NCI-H82 treated with DMSO at 0.1 percent for 48 hours (cell line): ENCODE measurements around the gene TPPP.
A peak's percentile ranks its signal among the peaks of the same experiment; 100 is the strongest.
"Not testable (repeated sequence)": the region's sequence is repeated elsewhere in the genome, so short reads cannot be mapped to it uniquely, and the experiment has no call there.

Experiments used
- DNase-seq: peaks from one replicate; lab custom pipeline; 2025; ENCODE audit not compliant: unreplicated experiment; lab: John Stamatoyannopoulos, UW

TPPP gene

GRCh38 chr5:679166-679895, 13.8 kb downstream of the TPPP start:
- DNase-seq, result not testable (repeated sequence)

GRCh38 chr5:678521-678920, 14.6 kb downstream of the TPPP start:
- DNase-seq, result not testable (repeated sequence)

GRCh38 chr5:677131-678101, 15.7 kb downstream of the TPPP start:
- no peak for DNase-seq

DNA sequence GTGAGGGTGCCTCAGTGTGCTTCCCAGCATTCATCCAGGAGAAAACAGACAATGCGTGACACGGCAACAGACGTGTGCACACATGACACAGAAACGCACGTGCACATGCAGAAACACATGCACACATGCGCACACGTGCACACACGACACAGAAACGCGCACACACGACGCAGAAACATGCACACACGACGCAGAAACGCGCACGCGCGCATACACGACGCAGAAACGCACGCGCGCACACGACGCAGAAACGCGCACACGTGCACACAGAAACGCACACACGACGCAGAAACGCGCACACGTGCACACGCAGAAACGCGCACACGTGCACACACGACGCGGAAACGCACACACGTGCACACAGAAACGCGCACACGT, 16.5 kb downstream of the TPPP start:
- no peak for DNase-seq

DNA sequence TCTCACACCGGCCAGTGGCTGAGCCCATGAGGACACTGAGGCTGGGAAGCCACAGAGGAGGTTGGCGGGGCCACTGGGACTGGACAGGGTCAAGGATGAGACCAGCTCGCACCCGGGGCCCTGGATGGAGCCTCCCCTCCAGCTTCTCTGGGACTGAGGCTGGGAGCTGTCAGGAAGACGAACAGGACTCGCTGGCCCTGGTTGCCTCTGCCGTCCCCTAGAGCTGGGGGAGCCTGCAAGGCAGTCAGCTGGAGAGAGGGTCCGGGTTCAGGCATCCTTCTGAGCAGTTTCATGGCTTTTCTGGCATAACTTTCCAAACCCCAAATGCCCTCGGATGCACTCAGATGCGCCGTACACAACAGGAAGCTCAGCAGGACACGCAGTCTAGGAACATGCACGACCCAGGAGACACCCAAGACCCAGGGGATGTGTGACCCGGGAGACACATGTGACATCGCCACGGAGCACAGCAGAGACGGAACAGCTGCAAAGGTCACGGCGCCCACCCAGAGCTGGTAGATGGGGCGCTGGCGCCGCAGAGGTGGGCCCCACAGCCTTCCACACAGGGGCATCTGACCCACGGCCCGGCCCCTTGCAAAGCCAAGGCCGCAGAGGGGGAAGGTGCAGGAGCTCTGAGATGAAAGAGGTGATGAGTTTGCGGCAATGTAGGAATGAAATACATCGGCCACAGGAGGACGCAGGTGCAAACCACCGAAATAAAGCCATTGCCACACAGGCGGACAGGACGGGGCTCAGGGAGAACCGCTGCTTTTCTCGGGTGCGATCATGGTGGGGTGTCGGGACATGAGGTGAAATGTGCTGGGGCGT, 17.1 kb downstream of the TPPP start:
- no peak for DNase-seq

GRCh38 chr5:675111-675870, 17.9 kb downstream of the TPPP start:
- no peak for DNase-seq

GRCh38 chr5:674630-675011, 18.5 kb downstream of the TPPP start:
- DNase-seq, result no peak

DNA sequence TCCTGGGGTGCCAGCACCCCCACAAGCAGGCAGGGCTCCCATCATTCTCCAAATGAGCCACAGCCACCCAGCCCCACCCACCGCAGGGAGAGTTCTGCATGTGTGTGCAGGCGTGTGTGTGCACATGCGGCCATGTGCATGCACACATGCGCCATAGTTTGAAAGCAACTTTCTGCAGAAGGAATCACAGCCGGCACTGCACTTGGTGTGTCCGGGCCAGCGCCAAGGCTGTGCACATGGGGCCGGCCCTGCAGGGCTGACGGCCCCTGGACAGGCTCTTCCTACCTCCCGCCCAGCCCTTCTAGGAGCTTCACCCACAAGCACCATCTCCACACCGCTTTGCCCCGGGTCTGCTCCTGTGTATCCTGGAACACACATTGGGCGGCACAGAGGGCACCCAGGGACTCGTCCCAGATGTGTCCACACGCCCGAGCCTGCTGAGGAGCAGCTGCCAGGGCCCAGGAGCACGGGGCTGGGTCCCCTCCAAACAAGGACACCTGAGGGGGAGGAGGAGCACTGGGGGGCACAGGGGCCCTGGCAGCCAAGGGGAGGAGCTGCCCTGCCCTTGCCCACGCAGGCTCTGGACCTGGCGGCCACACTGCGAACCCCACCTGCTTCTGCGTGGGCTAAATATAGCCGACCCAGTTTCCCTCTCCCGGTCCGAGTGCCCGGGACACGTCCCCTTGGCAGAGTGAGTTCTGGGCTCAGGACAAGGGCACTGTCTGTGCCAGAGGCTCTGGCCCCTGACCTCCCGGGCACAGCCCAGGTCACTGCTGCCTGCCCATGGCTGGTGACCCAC, 19.1 kb downstream of the TPPP start:
- DNase-seq, result no peak

GRCh38 chr5:673161-673830, 19.9 kb downstream of the TPPP start:
- no peak for DNase-seq

- no peak for DNase-seq
Observed at GRCh38 chr5:672329-673160, 20.6 kb downstream of the TPPP start.

GRCh38 chr5:671459-672328, 21.5 kb downstream of the TPPP start:
- DNase-seq, result peak; percentile 5

- DNase-seq, result no peak
Observed at GRCh38 chr5:670396-671270, 22.5 kb downstream of the TPPP start.

DNA sequence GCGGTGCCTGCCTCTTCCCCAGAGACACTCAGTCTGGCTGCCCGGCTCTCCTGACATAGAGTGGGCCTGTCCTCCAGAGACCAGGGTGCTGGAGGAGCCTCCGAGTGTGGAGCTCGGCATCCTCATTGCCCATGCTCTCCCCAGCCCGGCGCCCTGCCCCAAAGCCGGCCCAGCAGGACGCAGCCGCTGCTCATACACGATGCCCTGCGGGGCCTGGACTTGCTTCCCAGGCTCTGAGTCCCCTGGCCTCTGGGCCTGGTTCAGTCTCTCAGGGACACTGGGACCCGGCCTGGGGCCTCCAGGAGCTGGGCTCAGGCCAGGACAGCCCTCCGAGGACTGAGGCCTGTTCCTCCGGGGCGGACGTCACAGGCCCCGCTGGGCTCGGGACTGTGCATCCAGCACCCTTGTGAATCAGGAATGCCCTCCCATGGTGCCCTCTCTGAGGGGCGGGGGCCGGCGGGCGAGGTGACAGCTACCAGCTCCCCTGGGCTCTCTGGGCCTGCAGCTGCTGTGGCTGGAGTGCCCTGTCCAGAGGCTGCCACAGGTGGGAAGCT, 23.2 kb downstream of the TPPP start:
- DNase-seq, result no peak

GRCh38 chr5:669111-669841, 23.9 kb downstream of the TPPP start:
- no peak for DNase-seq

DNA sequence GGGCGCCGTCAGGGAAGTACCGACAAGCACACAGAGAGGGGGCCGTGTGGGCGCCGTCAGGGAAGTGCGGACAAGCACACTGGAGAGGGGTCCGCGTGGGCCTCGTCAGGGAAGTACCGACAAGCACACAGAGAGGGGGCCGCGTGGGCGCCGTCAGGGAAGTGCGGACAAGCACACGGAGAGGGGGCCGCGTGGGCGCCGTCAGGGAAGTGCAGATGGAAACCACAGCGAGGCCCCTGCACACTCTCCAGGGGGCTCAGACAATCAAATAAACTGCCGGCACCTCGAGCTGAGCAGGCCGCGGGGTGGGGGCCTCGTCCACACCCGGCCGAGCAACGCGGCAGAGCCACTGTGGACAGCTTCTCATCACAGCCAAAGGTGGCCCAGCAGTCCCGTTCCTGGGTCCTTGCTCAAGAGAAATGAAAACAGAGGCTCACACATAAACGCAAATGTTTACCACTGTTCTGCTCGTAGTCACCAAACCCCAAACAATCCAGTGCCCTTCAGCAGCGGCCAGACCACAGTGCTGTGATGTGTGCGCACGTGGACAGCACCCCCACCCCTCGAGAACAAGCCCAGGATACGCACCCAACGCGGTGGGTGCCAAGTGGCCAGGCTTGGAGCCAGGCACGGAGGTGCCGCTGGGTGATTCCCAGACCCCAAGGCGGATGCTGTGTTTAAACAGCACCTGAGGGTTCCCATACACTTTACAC, 24.7 kb downstream of the TPPP start:
- no peak for DNase-seq
